Liver (tissue), 9 donors: ENCODE measurements around the gene GPR156. TPM values are rescaled to one million over a fixed set of nuclear protein-coding genes. Genes with fewer than 3 reads are reported as not detected.

Experiments used
- DNase-seq: peaks from one replicate; pipeline ENCODE4 v3.0.0-alpha.2; 2017; ENCODE audit warnings: low spot score
- H3K27ac ChIP-seq, 2 donors: one replicate each; pipeline ENCODE4 v1.7.0; 2013; ENCODE audit warnings: inconsistent platforms in 2 of 2, low read length in 2 of 2, control low read depth in 1 of 2, low read depth in 1 of 2, mild to moderate bottlenecking in 1 of 2
- H3K27me3 ChIP-seq, 4 donors: one replicate each; pipeline versions ENCODE4 v1.6.1 to v1.7.0; 2013; ENCODE audit warnings: low read length in 3 of 4, inconsistent platforms in 1 of 4, mild to moderate bottlenecking in 1 of 4, moderate library complexity in 1 of 4; ENCODE audit not compliant: control insufficient read depth in 4 of 4, insufficient read depth in 4 of 4
- H3K36me3 ChIP-seq, 4 donors: one replicate each; pipeline versions ENCODE4 v1.6.1 to v1.7.0; 2013; ENCODE audit warnings: low read length in 3 of 4, mild to moderate bottlenecking in 3 of 4, low read depth in 1 of 4, moderate library complexity in 1 of 4; ENCODE audit not compliant: control insufficient read depth in 4 of 4, insufficient read depth in 3 of 4
- H3K4me1 ChIP-seq, 4 donors: one replicate each; pipeline versions ENCODE4 v1.6.1 to v1.7.0; 2013; ENCODE audit warnings: low read length in 3 of 4, mild to moderate bottlenecking in 3 of 4, moderate library complexity in 1 of 4; ENCODE audit not compliant: control insufficient read depth in 4 of 4, insufficient read depth in 4 of 4
- H3K4me3 ChIP-seq, 3 donors: one replicate each; pipeline versions ENCODE4 v1.6.1 to v1.7.0; 2013; ENCODE audit warnings: low read length in 3 of 3, control low read depth in 1 of 3, low read depth in 1 of 3, mild to moderate bottlenecking in 1 of 3
- H3K9ac ChIP-seq, 2 donors: one replicate each; pipeline ENCODE4 v1.7.0; 2013; ENCODE audit warnings: low read length in 2 of 2, mild to moderate bottlenecking in 2 of 2, moderate library complexity in 2 of 2, control low read depth in 1 of 2, low read depth in 1 of 2
- H3K9me3 ChIP-seq, 4 donors: one replicate each; pipeline versions ENCODE4 v1.6.1 to v1.7.0; 2013; ENCODE audit warnings: low read length in 3 of 4; ENCODE audit not compliant: control insufficient read depth in 4 of 4
- ATF3 ChIP-seq: IDR thresholded peaks from 2 replicates; pipeline ENCODE4 v1.6.1; 2016; ENCODE audit warnings: antibody characterized with exemption
- CTCF ChIP-seq: fragments of 150-350 bp; IDR thresholded peaks from 2 replicates; pipeline ENCODE4 v1.5.1; 2017; ENCODE audit warnings: improper control_type of control experiment, low read depth, low read length; ENCODE audit not compliant: missing input control
- EGR1 ChIP-seq, 2 donors: IDR thresholded peaks; 2 replicates each; pipeline ENCODE4 v1.6.1; 2016 to 2018; ENCODE audit warnings: antibody characterized with exemption in 2 of 2, low read depth in 2 of 2
- FOXA1 ChIP-seq: IDR thresholded peaks from 2 replicates; pipeline ENCODE4 v1.6.1; 2016; ENCODE audit warnings: antibody characterized with exemption
- HNF4A ChIP-seq, 2 donors: conservative IDR thresholded peaks; 2 replicates each; pipeline ENCODE4 v1.6.1; 2016; ENCODE audit warnings: antibody characterized with exemption in 2 of 2, mild to moderate bottlenecking in 2 of 2
- HNF4G ChIP-seq: IDR thresholded peaks from 2 replicates; pipeline ENCODE4 v1.6.1; 2016; ENCODE audit warnings: antibody characterized with exemption
- JUND ChIP-seq, 2 donors: IDR thresholded peaks; 2 replicates each; pipeline ENCODE4 v1.6.1; 2016; ENCODE audit warnings: antibody characterized with exemption in 2 of 2
- MAX ChIP-seq: IDR thresholded peaks from 2 replicates; pipeline ENCODE4 v1.6.1; 2016; ENCODE audit warnings: antibody characterized with exemption
- NR2F2 ChIP-seq: IDR thresholded peaks from 2 replicates; pipeline ENCODE4 v1.6.1; 2016; ENCODE audit warnings: antibody characterized with exemption
- RAD21 ChIP-seq, 2 donors: IDR thresholded peaks; 2 replicates each; pipeline ENCODE4 v1.6.1; 2016; ENCODE audit warnings: antibody characterized with exemption in 2 of 2, mild to moderate bottlenecking in 2 of 2
- RXRA ChIP-seq, 2 donors: IDR thresholded peaks; 2 replicates each; pipeline ENCODE4 v1.6.1; 2017 to 2018; ENCODE audit warnings: antibody characterized with exemption in 2 of 2, mild to moderate bottlenecking in 1 of 2
- SP1 ChIP-seq: IDR thresholded peaks from 2 replicates; pipeline ENCODE4 v1.6.1; 2018; ENCODE audit warnings: antibody characterized with exemption, mild to moderate bottlenecking
- TAF1 ChIP-seq: conservative IDR thresholded peaks from 2 replicates; pipeline ENCODE4 v1.6.1; 2016; ENCODE audit warnings: antibody characterized with exemption, mild to moderate bottlenecking
- YY1 ChIP-seq: IDR thresholded peaks from 2 replicates; pipeline ENCODE4 v1.6.1; 2016; ENCODE audit warnings: antibody characterized with exemption, mild to moderate bottlenecking
- WGBS: extraction: QIAGEN DNeasy Blood & Tissue Kit; methylation state at CpG from one replicate; pipeline ENCODE4 v1.1.7; 2013; 5-methylcytosine and 5-hydroxymethylcytosine counted together
- polyA plus RNA-seq, 2 donors: library from polyadenylated mRNA; stranded (reverse) in 1 of 2; unstranded in 1 of 2; fragments of 200-250 nt in 1 of 2; fragments of >200 nt in 1 of 2; fragmentation: Nextera tagmentation in 1 of 2; extraction: Ambion mirVana in 1 of 2; gene quantifications; one replicate each; pipeline versions ENCODE4 v1.2.1 to v1.2.3, GENCODE V29; 2013 to 2015
- total RNA-seq, 2 donors: library from RNA; depleted of rRNA; stranded (reverse); fragments of >200 nt; gene quantifications; one replicate each; pipeline ENCODE4 v1.2.3, GENCODE V29; 2014
- TF ChIP-seq, protein P1 (sequence below): IDR thresholded peaks from 2 replicates; pipeline ENCODE4 v1.6.1; 2016; ENCODE audit warnings: antibody characterized with exemption, mild to moderate bottlenecking
- TF ChIP-seq, protein P2 (sequence below): IDR thresholded peaks from 2 replicates; pipeline ENCODE4 v1.6.1; 2016; ENCODE audit warnings: antibody characterized with exemption
- donor health status: healthy.
- donor health status: healthy.
- donor health status: healthy.
- donor health status: healthy.
- donor health status: healthy.

The GPR156 gene
- total and polyA plus RNA-seq, 4 donors = 0.02 to 0.17 (median 0.09) TPM; not detected in 1

GRCh38 chr3:120276767-120277166 lies 8.3 kb downstream of the GPR156 start:
- no peak overlapping the region for H3K4me3 ChIP-seq
- H3K36me3 ChIP-seq = no peaks in the 10 kb centered on the region
- TF ChIP-seq YY1 (no peak), TAF1 (no peak), RAD21 (IDR thresholded peaks at IDR 0.05) (no peak), FOXA1 (no peak), HNF4G (no peak), RXRA (IDR thresholded peaks at IDR 0.05) (no peak), NR2F2 (no peak), JUND (IDR thresholded peaks at IDR 0.05) (no peak), CTCF (no peak), ATF3 (no peak), SP1 (no peak), HNF4A (conservative IDR thresholded peaks at IDR 0.05) (no peak), MAX (no peak), EGR1 (IDR thresholded peaks at IDR 0.05; ENCODE audit: low read depth in 2 of 2) (no peak)
- TF ChIP-seq, protein P1, sequence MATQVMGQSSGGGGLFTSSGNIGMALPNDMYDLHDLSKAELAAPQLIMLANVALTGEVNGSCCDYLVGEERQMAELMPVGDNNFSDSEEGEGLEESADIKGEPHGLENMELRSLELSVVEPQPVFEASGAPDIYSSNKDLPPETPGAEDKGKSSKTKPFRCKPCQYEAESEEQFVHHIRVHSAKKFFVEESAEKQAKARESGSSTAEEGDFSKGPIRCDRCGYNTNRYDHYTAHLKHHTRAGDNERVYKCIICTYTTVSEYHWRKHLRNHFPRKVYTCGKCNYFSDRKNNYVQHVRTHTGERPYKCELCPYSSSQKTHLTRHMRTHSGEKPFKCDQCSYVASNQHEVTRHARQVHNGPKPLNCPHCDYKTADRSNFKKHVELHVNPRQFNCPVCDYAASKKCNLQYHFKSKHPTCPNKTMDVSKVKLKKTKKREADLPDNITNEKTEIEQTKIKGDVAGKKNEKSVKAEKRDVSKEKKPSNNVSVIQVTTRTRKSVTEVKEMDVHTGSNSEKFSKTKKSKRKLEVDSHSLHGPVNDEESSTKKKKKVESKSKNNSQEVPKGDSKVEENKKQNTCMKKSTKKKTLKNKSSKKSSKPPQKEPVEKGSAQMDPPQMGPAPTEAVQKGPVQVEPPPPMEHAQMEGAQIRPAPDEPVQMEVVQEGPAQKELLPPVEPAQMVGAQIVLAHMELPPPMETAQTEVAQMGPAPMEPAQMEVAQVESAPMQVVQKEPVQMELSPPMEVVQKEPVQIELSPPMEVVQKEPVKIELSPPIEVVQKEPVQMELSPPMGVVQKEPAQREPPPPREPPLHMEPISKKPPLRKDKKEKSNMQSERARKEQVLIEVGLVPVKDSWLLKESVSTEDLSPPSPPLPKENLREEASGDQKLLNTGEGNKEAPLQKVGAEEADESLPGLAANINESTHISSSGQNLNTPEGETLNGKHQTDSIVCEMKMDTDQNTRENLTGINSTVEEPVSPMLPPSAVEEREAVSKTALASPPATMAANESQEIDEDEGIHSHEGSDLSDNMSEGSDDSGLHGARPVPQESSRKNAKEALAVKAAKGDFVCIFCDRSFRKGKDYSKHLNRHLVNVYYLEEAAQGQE = no peak
- TF ChIP-seq, protein P2, sequence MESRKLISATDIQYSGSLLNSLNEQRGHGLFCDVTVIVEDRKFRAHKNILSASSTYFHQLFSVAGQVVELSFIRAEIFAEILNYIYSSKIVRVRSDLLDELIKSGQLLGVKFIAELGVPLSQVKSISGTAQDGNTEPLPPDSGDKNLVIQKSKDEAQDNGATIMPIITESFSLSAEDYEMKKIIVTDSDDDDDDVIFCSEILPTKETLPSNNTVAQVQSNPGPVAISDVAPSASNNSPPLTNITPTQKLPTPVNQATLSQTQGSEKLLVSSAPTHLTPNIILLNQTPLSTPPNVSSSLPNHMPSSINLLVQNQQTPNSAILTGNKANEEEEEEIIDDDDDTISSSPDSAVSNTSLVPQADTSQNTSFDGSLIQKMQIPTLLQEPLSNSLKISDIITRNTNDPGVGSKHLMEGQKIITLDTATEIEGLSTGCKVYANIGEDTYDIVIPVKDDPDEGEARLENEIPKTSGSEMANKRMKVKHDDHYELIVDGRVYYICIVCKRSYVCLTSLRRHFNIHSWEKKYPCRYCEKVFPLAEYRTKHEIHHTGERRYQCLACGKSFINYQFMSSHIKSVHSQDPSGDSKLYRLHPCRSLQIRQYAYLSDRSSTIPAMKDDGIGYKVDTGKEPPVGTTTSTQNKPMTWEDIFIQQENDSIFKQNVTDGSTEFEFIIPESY = no peak
- no peak overlapping the region for H3K27ac ChIP-seq
- no peaks in the 10 kb centered on the region for H3K9me3 ChIP-seq
- H3K27me3 ChIP-seq = peaks cover 0 to 16% (median 4%) of the 10 kb centered on the region in 4 donors
- DNase-seq = no peak
- H3K4me1 ChIP-seq = peaks cover 0 to 6% (median 4%) of the 10 kb centered on the region in 4 donors
- H3K9ac ChIP-seq = no peak overlapping the region
- 76% methylated on average over 2 of the region's 2 CpGs for WGBS

DNA sequence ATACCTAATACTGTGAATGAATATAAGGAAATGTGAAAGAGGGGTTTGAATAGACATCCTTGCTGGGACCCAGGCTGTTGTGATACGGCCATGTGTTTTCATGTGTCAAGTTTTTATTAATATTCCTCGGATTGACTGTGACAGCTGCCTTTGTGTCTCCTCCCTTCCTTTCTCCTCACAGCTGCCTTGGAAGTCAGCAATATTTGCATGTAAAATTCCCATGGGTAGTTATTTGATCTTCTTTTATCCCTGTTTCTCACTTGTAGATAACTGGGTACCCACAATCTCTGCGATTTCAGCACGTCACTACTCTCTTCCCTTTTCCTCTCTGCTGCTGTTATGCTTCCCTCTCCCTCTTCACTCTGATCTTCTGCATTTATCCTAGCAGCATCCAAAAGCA lies 9.4 kb downstream of the GPR156 start:
- H3K27me3 ChIP-seq = peaks cover 0 to 19% (median 4%) of the 10 kb centered on the region in 4 donors
- no peak for DNase-seq
- no peak overlapping the region for H3K9ac ChIP-seq
- H3K36me3 ChIP-seq = no peaks in the 10 kb centered on the region
- no peak for TF ChIP-seq NR2F2
- no peak overlapping the region for H3K27ac ChIP-seq
- 60% methylated on average over 4 of the region's 4 CpGs for WGBS
- peaks cover 0 to 6% (median 4%) of the 10 kb centered on the region in 4 donors for H3K4me1 ChIP-seq
- no peaks in the 10 kb centered on the region for H3K9me3 ChIP-seq
- no peak overlapping the region for H3K4me3 ChIP-seq
